Activated naive CD8-positive, alpha-beta T cell (primary cell): Measurements from ENCODE around the gene LHX1.
A peak's percentile ranks its signal among the peaks of the same experiment; 100 is the strongest.

ENCODE experiments used
- H3K27ac Mint-ChIP-seq: one replicate; pipeline ENCODE4 v1.8.0; 2021; ENCODE audit warnings: mixed read lengths
- H3K27me3 Mint-ChIP-seq: one replicate; pipeline ENCODE4 v1.8.0; 2021; ENCODE audit warnings: mixed read lengths
- H3K36me3 Mint-ChIP-seq: one replicate; pipeline ENCODE4 v1.8.0; 2021; ENCODE audit warnings: mixed read lengths
- H3K4me1 Mint-ChIP-seq: one replicate; pipeline ENCODE4 v1.8.0; 2021; ENCODE audit warnings: low read depth, mixed read lengths
- H3K4me3 Mint-ChIP-seq: one replicate; pipeline ENCODE4 v1.8.0; 2021; ENCODE audit warnings: mild to moderate bottlenecking, mixed read lengths
- H3K9me3 Mint-ChIP-seq: one replicate; pipeline ENCODE4 v1.8.0; 2021; ENCODE audit warnings: low read depth, mixed read lengths

LHX1 gene

GRCh38 chr17:36913132-36913531 lies 24.1 kb upstream of the LHX1 start:
- H3K27me3 Mint-ChIP-seq = peaks cover 5% of the 10 kb centered on the region
- no peak overlapping the region for H3K27ac Mint-ChIP-seq
- no peaks in the 10 kb centered on the region for H3K4me1 Mint-ChIP-seq
- H3K36me3 Mint-ChIP-seq = no peaks in the 10 kb centered on the region
- H3K4me3 Mint-ChIP-seq = no peak overlapping the region
- no peaks in the 10 kb centered on the region for H3K9me3 Mint-ChIP-seq

- Mint-ChIP-seq H3K4me3 (no peak overlapping the region), H3K4me1 (peaks cover 16% of the 10 kb centered on the region), H3K27me3 (peaks cover 6% of the 10 kb centered on the region), H3K27ac (no peak overlapping the region), H3K36me3 (no peaks in the 10 kb centered on the region), H3K9me3 (no peaks in the 10 kb centered on the region)
Measured at GRCh38 chr17:36918211-36918691, 19.0 kb upstream of the LHX1 start.

GRCh38 chr17:36919407-36919968 lies 17.8 kb upstream of the LHX1 start:
- Mint-ChIP-seq H3K4me1 (peaks cover 16% of the 10 kb centered on the region), H3K27ac (no peak overlapping the region), H3K9me3 (no peaks in the 10 kb centered on the region), H3K36me3 (no peaks in the 10 kb centered on the region), H3K27me3 (peaks cover 6% of the 10 kb centered on the region), H3K4me3 (no peak overlapping the region)

GRCh38 chr17:36920032-36921005 lies 17.0 kb upstream of the LHX1 start:
- Mint-ChIP-seq H3K4me3 (peak overlapping the region; percentile 49), H3K27me3 (peaks cover 6% of the 10 kb centered on the region), H3K4me1 (peaks cover 16% of the 10 kb centered on the region), H3K27ac (peak overlapping the region; percentile 67), H3K36me3 (no peaks in the 10 kb centered on the region), H3K9me3 (no peaks in the 10 kb centered on the region)

GRCh38 chr17:36921095-36921851 lies 16.0 kb upstream of the LHX1 start:
- Mint-ChIP-seq H3K27me3 (peaks cover 6% of the 10 kb centered on the region), H3K36me3 (no peaks in the 10 kb centered on the region), H3K4me3 (peak overlapping the region; percentile 43), H3K27ac (peak overlapping the region; percentile 55), H3K4me1 (peaks cover 16% of the 10 kb centered on the region), H3K9me3 (no peaks in the 10 kb centered on the region)

GRCh38 chr17:36922175-36922574 lies 15.1 kb upstream of the LHX1 start:
- H3K9me3 Mint-ChIP-seq = no peaks in the 10 kb centered on the region
- no peak overlapping the region for H3K27ac Mint-ChIP-seq
- no peaks in the 10 kb centered on the region for H3K36me3 Mint-ChIP-seq
- peaks cover 16% of the 10 kb centered on the region for H3K4me1 Mint-ChIP-seq
- H3K4me3 Mint-ChIP-seq = no peak overlapping the region
- peaks cover 6% of the 10 kb centered on the region for H3K27me3 Mint-ChIP-seq

- no peaks in the 10 kb centered on the region for H3K36me3 Mint-ChIP-seq
Measured at GRCh38 chr17:36923814-36924221, 13.5 kb upstream of the LHX1 start.

GRCh38 chr17:36926226-36926625 lies 11.0 kb upstream of the LHX1 start:
- Mint-ChIP-seq H3K36me3 (no peaks in the 10 kb centered on the region), H3K4me1 (peaks cover 26% of the 10 kb centered on the region), H3K27me3 (peaks cover 31% of the 10 kb centered on the region), H3K9me3 (no peaks in the 10 kb centered on the region), H3K27ac (no peak overlapping the region), H3K4me3 (no peak overlapping the region)

More at GRCh38 chr17:36923814-36924221, 13.5 kb upstream of the LHX1 start:
- Mint-ChIP-seq H3K9me3 (no peaks in the 10 kb centered on the region), H3K27me3 (peaks cover 17% of the 10 kb centered on the region), H3K4me1 (peaks cover 29% of the 10 kb centered on the region), H3K27ac (no peak overlapping the region), H3K4me3 (no peak overlapping the region)

GRCh38 chr17:36926701-36927100 lies 10.6 kb upstream of the LHX1 start:
- no peaks in the 10 kb centered on the region for H3K36me3 Mint-ChIP-seq
- H3K9me3 Mint-ChIP-seq = no peaks in the 10 kb centered on the region
- peaks cover 21% of the 10 kb centered on the region for H3K4me1 Mint-ChIP-seq
- peaks cover 35% of the 10 kb centered on the region for H3K27me3 Mint-ChIP-seq
- no peak overlapping the region for H3K4me3 Mint-ChIP-seq
- H3K27ac Mint-ChIP-seq = no peak overlapping the region

- Mint-ChIP-seq H3K4me1 (peaks cover 35% of the 10 kb centered on the region), H3K27ac (no peak overlapping the region), H3K27me3 (peaks cover 50% of the 10 kb centered on the region), H3K4me3 (peak overlapping the region; percentile 49), H3K9me3 (no peaks in the 10 kb centered on the region), H3K36me3 (no peaks in the 10 kb centered on the region)
Measured at GRCh38 chr17:36928471-36929345, 8.6 kb upstream of the LHX1 start.

GRCh38 chr17:36929851-36930582 lies 7.3 kb upstream of the LHX1 start:
- Mint-ChIP-seq H3K36me3 (no peaks in the 10 kb centered on the region), H3K27ac (no peak overlapping the region), H3K4me3 (no peak overlapping the region), H3K27me3 (peaks cover 55% of the 10 kb centered on the region), H3K4me1 (peaks cover 41% of the 10 kb centered on the region), H3K9me3 (no peaks in the 10 kb centered on the region)

- Mint-ChIP-seq H3K4me3 (no peak overlapping the region), H3K27ac (no peak overlapping the region), H3K36me3 (no peaks in the 10 kb centered on the region), H3K27me3 (peaks cover 59% of the 10 kb centered on the region), H3K9me3 (no peaks in the 10 kb centered on the region), H3K4me1 (peaks cover 46% of the 10 kb centered on the region)
Measured at GRCh38 chr17:36930583-36930900, 6.7 kb upstream of the LHX1 start.

GRCh38 chr17:36931096-36931696 lies 6.1 kb upstream of the LHX1 start:
- no peaks in the 10 kb centered on the region for H3K9me3 Mint-ChIP-seq
- peak overlapping the region; percentile 17 for H3K4me3 Mint-ChIP-seq
- H3K36me3 Mint-ChIP-seq = no peaks in the 10 kb centered on the region
- peaks cover 62% of the 10 kb centered on the region for H3K27me3 Mint-ChIP-seq
- no peak overlapping the region for H3K27ac Mint-ChIP-seq
- H3K4me1 Mint-ChIP-seq = peaks cover 51% of the 10 kb centered on the region
